Lower lobe of right lung (tissue), 2 donors: ENCODE measurements around the gene NSFL1C. TPM values are rescaled to one million over a fixed set of nuclear protein-coding genes. Genes with fewer than 3 reads are reported as not detected.

ENCODE experiments used
- ATAC-seq, 2 donors: fragments of 200-7000 bp; cut with Tn5 transposase; one replicate each; pipeline ENCODE4 v1.9.1; 2020 to 2022; ENCODE audit warnings: mild to moderate bottlenecking in 2 of 2, moderate library complexity in 2 of 2
- DNase-seq: peaks from one replicate; pipeline ENCODE4 v3.0.0-alpha.2; 2020
- H3K27ac ChIP-seq: fragments of 200-600 bp; one replicate; pipeline ENCODE4 v1.8.0; 2022
- H3K27me3 ChIP-seq: fragments of 200-600 bp; one replicate; pipeline ENCODE4 v1.8.0; 2022; ENCODE audit warnings: low read depth
- H3K36me3 ChIP-seq: fragments of 200-600 bp; one replicate; pipeline ENCODE4 v1.8.0; 2022; ENCODE audit warnings: mild to moderate bottlenecking
- H3K4me1 ChIP-seq: fragments of 200-600 bp; one replicate; pipeline ENCODE4 v1.8.0; 2022
- H3K4me3 ChIP-seq: fragments of 200-600 bp; one replicate; pipeline ENCODE4 v1.8.0; 2022; ENCODE audit warnings: mild to moderate bottlenecking
- H3K9me3 ChIP-seq: fragments of 200-600 bp; one replicate; pipeline ENCODE4 v1.8.0; 2022
- CTCF ChIP-seq: fragments of 200-600 bp; IDR thresholded peaks from one replicate; pipeline ENCODE4 v1.8.0; 2022; ENCODE audit warnings: antibody characterized with exemption, mild to moderate bottlenecking
- intact Hi-C: fragments of 100-400 bp; cut with DNase I; formaldehyde crosslinking; loops from one replicate; pipeline ENCODE4 v1.11.0; 2022
- total RNA-seq: library from RNA; stranded (reverse); fragmentation: NEBNext Ultra II Directional; extraction: Animal tissue kit (Norgen Biotek cat#: 25700); gene quantifications from one replicate; pipeline ENCODE4 v1.2.1, GENCODE V29; 2021
- donor health status: DM: no; HTN: yes; CAD: no; lungs with severe emphysema.

The NSFL1C gene
- total RNA-seq, 1 donor from 2014 or later = 73.8 TPM

- intact Hi-C loops = no loop called here
- Histone ChIP-seq H3K4me1 (no peaks in the 10 kb centered on the region), H3K9me3 (no peaks in the 10 kb centered on the region), H3K4me3 (no peak overlapping the region), H3K27me3 (no peaks in the 10 kb centered on the region), H3K27ac (no peak overlapping the region), H3K36me3 (peaks cover 100% of the 10 kb centered on the region)
- no peak for TF ChIP-seq CTCF
- ATAC-seq = no peak
- DNase-seq = no peak
Observed at GRCh38 chr20:1450926-1451491, 15.6 kb downstream of the NSFL1C start.

GRCh38 chr20:1449370-1449769 lies 17.3 kb downstream of the NSFL1C start:
- ATAC-seq = no peak
- H3K27ac ChIP-seq = no peak overlapping the region
- DNase-seq = no peak
- H3K9me3 ChIP-seq = no peaks in the 10 kb centered on the region
- H3K4me1 ChIP-seq = no peaks in the 10 kb centered on the region
- intact Hi-C loops = no loop called here
- no peak overlapping the region for H3K4me3 ChIP-seq
- no peaks in the 10 kb centered on the region for H3K27me3 ChIP-seq
- H3K36me3 ChIP-seq = peaks cover 100% of the 10 kb centered on the region
- TF ChIP-seq CTCF = no peak

- TF ChIP-seq CTCF = no peak
- DNase-seq (no peak), ATAC-seq (no peak)
- intact Hi-C loops = no loop called here
- Histone ChIP-seq H3K4me1 (no peaks in the 10 kb centered on the region), H3K27me3 (no peaks in the 10 kb centered on the region), H3K9me3 (no peaks in the 10 kb centered on the region), H3K36me3 (peaks cover 100% of the 10 kb centered on the region), H3K27ac (no peak overlapping the region), H3K4me3 (no peak overlapping the region)
Observed at GRCh38 chr20:1448081-1448620, 18.5 kb downstream of the NSFL1C start.

- H3K27ac ChIP-seq = no peak overlapping the region
- DNase-seq = no peak
- no peaks in the 10 kb centered on the region for H3K27me3 ChIP-seq
- no peaks in the 10 kb centered on the region for H3K4me1 ChIP-seq
- H3K9me3 ChIP-seq = no peaks in the 10 kb centered on the region
- no peak for ATAC-seq
- H3K4me3 ChIP-seq = no peak overlapping the region
- H3K36me3 ChIP-seq = peaks cover 100% of the 10 kb centered on the region
- intact Hi-C loops = no loop called here
- TF ChIP-seq CTCF = no peak
Observed at GRCh38 chr20:1446536-1446935, 20.1 kb downstream of the NSFL1C start.

- Histone ChIP-seq H3K36me3 (peaks cover 80% of the 10 kb centered on the region), H3K4me1 (no peaks in the 10 kb centered on the region), H3K9me3 (no peaks in the 10 kb centered on the region), H3K27me3 (no peaks in the 10 kb centered on the region), H3K27ac (no peak overlapping the region), H3K4me3 (no peak overlapping the region)
- no peak for ATAC-seq
- TF ChIP-seq CTCF = no peak
- no peak for DNase-seq
- intact Hi-C loops = no loop called here
Observed at GRCh38 chr20:1443085-1443484, 23.6 kb downstream of the NSFL1C start.
